Fibroblast of lung (primary cell): ENCODE results near the gene KAT7. TPM values are rescaled to one million over a fixed set of nuclear protein-coding genes. Genes with fewer than 3 reads are reported as not detected.
"Not testable (repeated sequence)": the region's sequence is repeated elsewhere in the genome, so short reads cannot be mapped to it uniquely, and the experiment has no call there.

Source experiments
- DNase-seq, 2 donors: peaks; one replicate each; pipeline versions ENCODE4 v3.0.0 to v3.0.0-alpha.2; 2010; ENCODE audit warnings: low read depth in 2 of 2
- H2AFZ ChIP-seq: 2 replicates; pipeline ENCODE4 v1.5.1; 2012; ENCODE audit warnings: low read length, control low read depth, inconsistent platforms
- H3K27ac ChIP-seq: 2 replicates; pipeline ENCODE4 v1.5.1; 2011; ENCODE audit warnings: low read length, control low read depth; ENCODE audit not compliant: insufficient read depth
- H3K27me3 ChIP-seq: 2 replicates; pipeline ENCODE4 v1.5.1; 2011; ENCODE audit warnings: mild to moderate bottlenecking, low read length; ENCODE audit not compliant: control insufficient read depth, insufficient read depth
- H3K36me3 ChIP-seq: 2 replicates; pipeline ENCODE4 v1.5.1; 2011; ENCODE audit warnings: low read length; ENCODE audit not compliant: control insufficient read depth, insufficient read depth
- H3K4me1 ChIP-seq: 2 replicates; pipeline ENCODE4 v1.5.1; 2011; ENCODE audit warnings: low read length; ENCODE audit not compliant: control insufficient read depth, insufficient read depth; ENCODE audit errors: extremely low read depth
- H3K4me2 ChIP-seq: 2 replicates; pipeline ENCODE4 v1.5.1; 2011; ENCODE audit warnings: low read length, control low read depth; ENCODE audit not compliant: insufficient read depth; ENCODE audit errors: extremely low read depth
- H3K4me3 ChIP-seq, 4 experiments: fragments of 200-600 bp in 1 of 4; sonication (generic) in 1 of 4; replicated peaks in 1 of 4; 2 replicates each; pipeline ENCODE4 v1.5.1; 2011 to 2016; ENCODE audit warnings: low read length in 4 of 4, low read depth in 3 of 4, mild to moderate bottlenecking in 3 of 4, control low read depth in 2 of 4, inconsistent platforms in 1 of 4, mixed read lengths in 1 of 4; ENCODE audit not compliant: insufficient read depth in 1 of 4; ENCODE audit errors: control extremely low read depth in 1 of 4
- H3K79me2 ChIP-seq: 2 replicates; pipeline ENCODE4 v1.5.1; 2012; ENCODE audit warnings: mild to moderate bottlenecking, low read length, inconsistent platforms; ENCODE audit not compliant: control insufficient read depth, insufficient read depth
- H3K9ac ChIP-seq: 2 replicates; pipeline ENCODE4 v1.5.1; 2011; ENCODE audit warnings: mild to moderate bottlenecking, low read length, control low read depth; ENCODE audit not compliant: insufficient read depth
- H3K9me3 ChIP-seq: 2 replicates; pipeline ENCODE4 v1.5.1; 2012; ENCODE audit warnings: low read depth, low read length; ENCODE audit not compliant: control insufficient read depth, insufficient read depth
- H4K20me1 ChIP-seq: 2 replicates; pipeline ENCODE4 v1.5.1; 2011; ENCODE audit warnings: low read length; ENCODE audit not compliant: control insufficient read depth, insufficient read depth; ENCODE audit errors: extremely low read depth
- EZH2 ChIP-seq: IDR thresholded peaks from 2 replicates; pipeline ENCODE4 v1.5.1; 2012; ENCODE audit warnings: low read length, control low read depth, mild to moderate bottlenecking; ENCODE audit errors: missing control alignments
- polyA plus RNA-seq, 2 donors: library from polyadenylated mRNA; depleted of rRNA in 1 of 2; stranded (reverse) in 1 of 2; unstranded in 1 of 2; fragments of >200 nt; gene quantifications; 2 replicates each; pipeline ENCODE4 v1.2.1, GENCODE V29; 2011 to 2012; ENCODE audit warnings: missing spikeins in 1 of 2
- total RNA-seq: library from RNA; depleted of rRNA; stranded (reverse); fragments of >200 nt; gene quantifications from 2 replicates; pipeline ENCODE4 v1.2.1, GENCODE V29; 2014
- TF ChIP-seq, protein P1 (sequence below), 2 donors: IDR thresholded peaks in 1 of 2; conservative IDR thresholded peaks in 1 of 2; 1 replicate in 1 of 2; 2 replicates in 1 of 2; pipeline ENCODE4 v1.5.1; 2011 to 2012; ENCODE audit warnings: low read length in 2 of 2, control low read depth in 1 of 2, inconsistent platforms in 1 of 2, low read depth in 1 of 2, mild to moderate bottlenecking in 1 of 2

KAT7 gene
- total and polyA plus RNA-seq, 2 donors (not counting 1 experiment from before 2014, with no cell fraction given) = 25.6 to 35.5 TPM

DNA sequence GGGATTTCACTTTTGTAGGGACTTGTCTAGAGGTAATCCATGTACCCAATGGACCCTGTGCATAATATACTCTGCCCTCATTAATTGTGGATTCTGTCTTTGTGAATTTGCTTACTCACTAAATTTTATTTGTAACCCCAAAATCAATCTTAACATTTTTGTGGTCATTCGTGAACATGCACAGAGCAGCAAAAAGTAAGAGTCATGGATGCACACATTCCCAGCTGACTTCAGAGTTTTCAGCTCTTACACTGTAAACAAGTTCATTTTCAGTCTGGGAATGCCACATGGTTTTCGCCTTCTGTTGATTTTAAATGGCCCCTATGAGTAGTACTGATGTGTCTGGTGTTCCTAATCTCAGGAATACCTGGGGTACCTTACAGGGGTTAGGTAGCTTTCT lies 35.1 kb downstream of the KAT7 start:
- Histone ChIP-seq H3K9ac (no peak overlapping the region), H3K4me1 (peaks cover 5% of the 10 kb centered on the region), H3K79me2 (no peaks in the 10 kb centered on the region), H3K4me3 (no peak overlapping the region), H3K4me2 (no peak overlapping the region), H3K36me3 (peaks cover 8% of the 10 kb centered on the region), H3K9me3 (no peaks in the 10 kb centered on the region), H4K20me1 (no peaks in the 10 kb centered on the region), H3K27ac (peak overlapping the region; percentile 63), H3K27me3 (no peaks in the 10 kb centered on the region), H2AFZ (no peak overlapping the region)
- DNase-seq = peak; percentile 17 to 81
- TF ChIP-seq EZH2 = no peak
- TF ChIP-seq, protein P1, sequence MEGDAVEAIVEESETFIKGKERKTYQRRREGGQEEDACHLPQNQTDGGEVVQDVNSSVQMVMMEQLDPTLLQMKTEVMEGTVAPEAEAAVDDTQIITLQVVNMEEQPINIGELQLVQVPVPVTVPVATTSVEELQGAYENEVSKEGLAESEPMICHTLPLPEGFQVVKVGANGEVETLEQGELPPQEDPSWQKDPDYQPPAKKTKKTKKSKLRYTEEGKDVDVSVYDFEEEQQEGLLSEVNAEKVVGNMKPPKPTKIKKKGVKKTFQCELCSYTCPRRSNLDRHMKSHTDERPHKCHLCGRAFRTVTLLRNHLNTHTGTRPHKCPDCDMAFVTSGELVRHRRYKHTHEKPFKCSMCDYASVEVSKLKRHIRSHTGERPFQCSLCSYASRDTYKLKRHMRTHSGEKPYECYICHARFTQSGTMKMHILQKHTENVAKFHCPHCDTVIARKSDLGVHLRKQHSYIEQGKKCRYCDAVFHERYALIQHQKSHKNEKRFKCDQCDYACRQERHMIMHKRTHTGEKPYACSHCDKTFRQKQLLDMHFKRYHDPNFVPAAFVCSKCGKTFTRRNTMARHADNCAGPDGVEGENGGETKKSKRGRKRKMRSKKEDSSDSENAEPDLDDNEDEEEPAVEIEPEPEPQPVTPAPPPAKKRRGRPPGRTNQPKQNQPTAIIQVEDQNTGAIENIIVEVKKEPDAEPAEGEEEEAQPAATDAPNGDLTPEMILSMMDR (conservative IDR thresholded peaks at IDR 0.05 in 1 of 2, IDR thresholded peaks at IDR 0.05 in 1 of 2; ENCODE audit: low read depth in 1 of 2, low read length in 2 of 2) = no peak

DNA sequence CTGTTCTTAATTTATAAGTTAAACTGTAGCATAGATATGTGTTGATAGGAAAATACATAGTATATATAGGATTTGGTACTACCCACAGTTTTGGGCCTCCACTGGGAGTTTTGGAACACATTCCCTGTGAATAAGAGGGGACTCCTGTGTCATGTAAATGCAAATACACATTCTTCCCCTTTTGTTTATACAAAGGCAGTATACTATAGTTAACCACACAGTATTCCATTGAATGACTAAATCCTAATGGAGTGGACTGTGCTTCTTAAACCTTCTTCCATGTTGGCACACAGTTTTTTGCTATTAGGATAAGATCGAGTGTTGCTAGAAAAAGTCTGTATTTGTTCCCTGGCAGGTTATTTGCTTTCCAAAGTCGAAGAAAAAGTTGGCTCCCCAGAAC lies 37.2 kb downstream of the KAT7 start:
- no peaks in the 10 kb centered on the region for H4K20me1 ChIP-seq
- H3K27ac ChIP-seq = no peak overlapping the region
- no peak overlapping the region for H3K4me2 ChIP-seq
- H2AFZ ChIP-seq = no peak overlapping the region
- H3K27me3 ChIP-seq = no peaks in the 10 kb centered on the region
- H3K36me3 ChIP-seq = peaks cover 8% of the 10 kb centered on the region
- TF ChIP-seq, protein P1 (conservative IDR thresholded peaks at IDR 0.05 in 1 of 2, IDR thresholded peaks at IDR 0.05 in 1 of 2; ENCODE audit: low read depth in 1 of 2, low read length in 2 of 2) = no peak
- TF ChIP-seq EZH2 = no peak
- H3K9me3 ChIP-seq = no peaks in the 10 kb centered on the region
- H3K79me2 ChIP-seq = no peaks in the 10 kb centered on the region
- no peak for DNase-seq
- no peak overlapping the region for H3K4me3 ChIP-seq
- H3K9ac ChIP-seq = no peak overlapping the region
- peaks cover 8% of the 10 kb centered on the region for H3K4me1 ChIP-seq

DNA sequence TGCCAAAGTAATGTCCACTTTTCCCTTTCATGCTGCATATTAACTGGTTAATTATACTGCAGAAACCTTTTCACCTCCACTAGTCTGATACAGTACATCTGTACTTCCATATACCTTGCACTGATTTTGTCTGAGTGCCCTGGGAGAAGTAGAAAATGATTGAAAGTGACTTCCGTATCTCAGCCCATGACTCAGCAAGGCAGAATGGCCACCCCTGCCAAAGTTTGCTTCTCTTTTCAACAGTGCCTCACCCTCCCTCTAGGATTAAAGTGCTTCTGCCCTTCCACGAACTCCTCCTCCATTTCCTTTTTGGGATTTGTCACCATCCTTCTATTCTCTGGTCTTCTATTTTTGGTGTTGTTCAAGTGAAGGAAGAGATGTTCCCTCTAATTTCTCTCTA lies 39.8 kb downstream of the KAT7 start:
- H4K20me1 ChIP-seq, H3K9ac ChIP-seq, H3K36me3 ChIP-seq, H3K27me3 ChIP-seq, H3K4me2 ChIP-seq, H2AFZ ChIP-seq, H3K79me2 ChIP-seq, H3K4me3 ChIP-seq, H3K9me3 ChIP-seq, H3K4me1 ChIP-seq: not testable (repeated sequence)
- H3K27ac ChIP-seq = peak overlapping the region; percentile 20
- DNase-seq = peak; percentile 21 to 59
